CD14-positive monocyte (primary cell): Measurements from ENCODE around the gene ACYP2. TPM values are rescaled to one million over a fixed set of nuclear protein-coding genes. Genes with fewer than 3 reads are reported as not detected.

ENCODE experiments used
- DNase-seq, 3 donors: peaks; one replicate each; pipeline ENCODE4 v3.0.0-alpha.2; 2011 to 2022
- H2AFZ ChIP-seq: 2 replicates; pipeline ENCODE4 v1.6.0; 2012; ENCODE audit warnings: mild to moderate bottlenecking, low read depth, low read length, inconsistent platforms; ENCODE audit not compliant: insufficient read depth, poor library complexity, severe bottlenecking
- H3K27ac ChIP-seq, 2 donors: 1 replicate in 1 of 2; 2 replicates in 1 of 2; pipeline ENCODE4 v1.5.1; 2012 to 2013; ENCODE audit warnings: low read length in 2 of 2, control low read depth in 1 of 2, inconsistent platforms in 1 of 2, low read depth in 1 of 2, mild to moderate bottlenecking in 1 of 2
- H3K27me3 ChIP-seq, 2 donors: one replicate each; pipeline versions ENCODE4 v1.6.0 to v1.6.1; 2011 to 2013; ENCODE audit warnings: low read length in 2 of 2; ENCODE audit not compliant: control insufficient read depth in 2 of 2, insufficient read depth in 2 of 2
- H3K36me3 ChIP-seq, 2 donors: replicated peaks in 1 of 2; 1 replicate in 1 of 2; 2 replicates in 1 of 2; pipeline versions ENCODE4 v1.5.1 to v1.6.1; 2012 to 2013; ENCODE audit warnings: low read length in 2 of 2, control low read depth in 1 of 2, inconsistent platforms in 1 of 2, mild to moderate bottlenecking in 1 of 2; ENCODE audit not compliant: insufficient read depth in 2 of 2, control insufficient read depth in 1 of 2
- H3K4me1 ChIP-seq, 2 donors: 1 replicate in 1 of 2; 2 replicates in 1 of 2; pipeline versions ENCODE4 v1.5.1 to v1.6.1; 2012 to 2013; ENCODE audit warnings: low read length in 2 of 2, control low read depth in 1 of 2, inconsistent platforms in 1 of 2, mild to moderate bottlenecking in 1 of 2, moderate library complexity in 1 of 2; ENCODE audit not compliant: insufficient read depth in 2 of 2, control insufficient read depth in 1 of 2
- H3K4me2 ChIP-seq: replicated peaks from 2 replicates; pipeline ENCODE3; 2012; ENCODE audit warnings: low read length, moderate library complexity, mild to moderate bottlenecking; ENCODE audit not compliant: poor library complexity, severe bottlenecking; ENCODE audit errors: extremely low read depth
- H3K4me3 ChIP-seq, 3 experiments: fragments of 200-600 bp in 1 of 3; sonication (generic) in 1 of 3; replicated peaks in 1 of 3; 1 replicate in 2 of 3; 2 replicates in 1 of 3; pipeline ENCODE4 v1.5.1; 2011 to 2013; ENCODE audit warnings: low read length in 3 of 3, mild to moderate bottlenecking in 3 of 3, control low read depth in 2 of 3, low read depth in 2 of 3, inconsistent platforms in 1 of 3, moderate library complexity in 1 of 3
- H3K79me2 ChIP-seq: 2 replicates; pipeline ENCODE4 v1.6.0; 2012; ENCODE audit warnings: mild to moderate bottlenecking, control low read depth, inconsistent platforms, low read length, moderate library complexity; ENCODE audit not compliant: insufficient read depth
- H3K9ac ChIP-seq: 2 replicates; pipeline ENCODE4 v1.6.0; 2017; ENCODE audit warnings: low read length, mild to moderate bottlenecking; ENCODE audit not compliant: insufficient read depth, poor library complexity, severe bottlenecking
- H3K9me3 ChIP-seq, 2 donors: replicated peaks in 1 of 2; 1 replicate in 1 of 2; 2 replicates in 1 of 2; pipeline versions ENCODE4 v1.5.1 to v1.6.1; 2012 to 2013; ENCODE audit warnings: low read length in 2 of 2, control low read depth in 1 of 2; ENCODE audit not compliant: control insufficient read depth in 1 of 2, insufficient read depth in 1 of 2
- H4K20me1 ChIP-seq: 2 replicates; pipeline ENCODE4 v1.6.0; 2012; ENCODE audit warnings: mild to moderate bottlenecking, low read length, control low read depth, moderate library complexity; ENCODE audit not compliant: insufficient read depth
- H3K27ac Mint-ChIP-seq, 7 donors: one replicate each; pipeline ENCODE4 v1.8.0; 2020; ENCODE audit warnings: mild to moderate bottlenecking in 7 of 7, mixed read lengths in 7 of 7, moderate library complexity in 6 of 7, inconsistent platforms in 2 of 7
- H3K27me3 Mint-ChIP-seq, 3 donors: one replicate each; pipeline ENCODE4 v1.8.0; 2021 to 2022; ENCODE audit warnings: low read depth in 3 of 3, mild to moderate bottlenecking in 3 of 3, mixed read lengths in 3 of 3, moderate library complexity in 3 of 3, inconsistent platforms in 1 of 3
- H3K36me3 Mint-ChIP-seq, 2 donors: one replicate each; pipeline ENCODE4 v1.8.0; 2020; ENCODE audit warnings: mixed read lengths in 2 of 2, inconsistent platforms in 1 of 2, mild to moderate bottlenecking in 1 of 2
- H3K4me1 Mint-ChIP-seq: one replicate; pipeline ENCODE4 v1.8.0; 2020; ENCODE audit warnings: mild to moderate bottlenecking, mixed read lengths
- H3K4me3 Mint-ChIP-seq, 2 donors: one replicate each; pipeline ENCODE4 v1.8.0; 2020; ENCODE audit warnings: mild to moderate bottlenecking in 2 of 2, mixed read lengths in 2 of 2, moderate library complexity in 1 of 2
- H3K9me3 Mint-ChIP-seq, 7 donors: one replicate each; pipeline ENCODE4 v1.8.0; 2020 to 2022; ENCODE audit warnings: mixed read lengths in 7 of 7, mild to moderate bottlenecking in 6 of 7, moderate library complexity in 6 of 7, inconsistent platforms in 2 of 7
- CTCF ChIP-seq: fragments of 200-600 bp; IDR thresholded peaks from one replicate; pipeline ENCODE4 v1.8.0; 2022; ENCODE audit warnings: antibody characterized with exemption, mild to moderate bottlenecking
- WGBS: methylation state at CpG from one replicate; pipeline ENCODE4 v1.1.5; 2013; ENCODE audit warnings: missing lambda C conversion rate; ENCODE audit not compliant: insufficient coverage; 5-methylcytosine and 5-hydroxymethylcytosine counted together
- intact Hi-C, 2 donors: fragments of 100-400 bp; cut with micrococcal nuclease; formaldehyde crosslinking; loops; one replicate each; pipeline versions ENCODE4 v1.15.0 to v1.15.1; 2023
- polyA plus RNA-seq, 3 donors: library from polyadenylated mRNA; depleted of rRNA in 1 of 3; unstranded in 2 of 3; stranded (reverse) in 1 of 3; fragments of 300-500 nt in 2 of 3; fragments of >200 nt in 1 of 3; fragmentation: Illumina TruSeq in 2 of 3; gene quantifications; 1 replicate in 2 of 3; 2 replicates in 1 of 3; pipeline ENCODE4 v1.2.3, GENCODE V29; 2012 to 2021

ACYP2 gene
- polyA plus RNA-seq, 3 donors: 6.2 to 10.8 (median 10.3) TPM

- Mint-ChIP-seq H3K27me3 (no peaks in the 10 kb centered on the region), H3K4me1 (no peaks in the 10 kb centered on the region), H3K9me3 (peaks cover 0 to 11% (median 5%) of the 10 kb centered on the region in 7 donors), H3K27ac (no peak overlapping the region), H3K4me3 (no peak overlapping the region), H3K36me3 (no peaks in the 10 kb centered on the region)
- Histone ChIP-seq H3K4me3 (no peak overlapping the region), H3K79me2 (no peaks in the 10 kb centered on the region), H3K9me3 (no peaks in the 10 kb centered on the region), H2AFZ (no peak overlapping the region), H3K36me3 (no peaks in the 10 kb centered on the region), H3K4me1 (no peaks in the 10 kb centered on the region), H3K9ac (no peak overlapping the region), H3K27ac (no peak overlapping the region), H4K20me1 (no peaks in the 10 kb centered on the region), H3K4me2 (no peak overlapping the region), H3K27me3 (no peaks in the 10 kb centered on the region)
- no peak for TF ChIP-seq CTCF
- no peak for DNase-seq
- no CpG with 5 or more reads among the region's 2 CpGs for WGBS
- intact Hi-C loops: no loop called here
These were observed 110.8 kb downstream of the ACYP2 start for GRCh38 chr2:54226260-54226659.

- Histone ChIP-seq H3K4me1 (no peaks in the 10 kb centered on the region), H3K9ac (no peak overlapping the region), H3K27me3 (no peaks in the 10 kb centered on the region), H3K79me2 (no peaks in the 10 kb centered on the region), H3K4me2 (no peak overlapping the region), H3K36me3 (no peaks in the 10 kb centered on the region), H3K9me3 (peaks cover 0 to 8% of the 10 kb centered on the region in 2 donors), H3K4me3 (no peak overlapping the region), H4K20me1 (no peaks in the 10 kb centered on the region), H2AFZ (no peak overlapping the region), H3K27ac (no peak overlapping the region)
- TF ChIP-seq CTCF: no peak
- Mint-ChIP-seq H3K4me1 (no peaks in the 10 kb centered on the region), H3K4me3 (no peak overlapping the region), H3K27me3 (no peaks in the 10 kb centered on the region), H3K36me3 (no peaks in the 10 kb centered on the region), H3K27ac (no peak overlapping the region), H3K9me3 (peaks cover 5 to 15% (median 8%) of the 10 kb centered on the region in 7 donors)
- no peak for DNase-seq
- intact Hi-C loops: no loop called here
These were observed 112.4 kb downstream of the ACYP2 start for GRCh38 chr2:54227798-54228197.
